ENCODE measurements around the gene PHF21B.

The PHF21B gene

GRCh38 chr22:45045208-45045607 lies 35.4 kb upstream of the PHF21B start:
- Histone ChIP-seq H3K27me3 (ENCODE audit: control insufficient read depth in 5 of 5, insufficient read depth in 4 of 5, low read length in 5 of 5) (peaks cover 15 to 39% (median 29%) of the 10 kb centered on the region in 5 donors), H3K9ac (ENCODE audit: low read length in 5 of 5) (no peak overlapping the region), H3K4me3 (ENCODE audit: low read depth in 1 of 5, low read length in 5 of 5) (no peak overlapping the region), H3K36me3 (ENCODE audit: control insufficient read depth in 5 of 5, insufficient read depth in 5 of 5, low read length in 5 of 5) (no peaks in the 10 kb centered on the region), H3K27ac (ENCODE audit: low read depth, low read length) (no peak overlapping the region), H3K9me3 (ENCODE audit: control insufficient read depth in 5 of 5, low read length in 5 of 5) (peaks cover 0 to 4% (median 0%) of the 10 kb centered on the region in 5 donors), H3K4me1 (ENCODE audit: control insufficient read depth in 5 of 5, insufficient read depth in 5 of 5, low read length in 5 of 5) (peaks cover 0 to 5% (median 0%) of the 10 kb centered on the region in 5 donors)

GRCh38 chr22:45042263-45042662 lies 32.5 kb upstream of the PHF21B start:
- Histone ChIP-seq H3K9ac (ENCODE audit: low read length in 5 of 5) (no peak overlapping the region), H3K27me3 (ENCODE audit: control insufficient read depth in 5 of 5, insufficient read depth in 4 of 5, low read length in 5 of 5) (peaks cover 3 to 29% (median 27%) of the 10 kb centered on the region in 5 donors), H3K27ac (ENCODE audit: low read depth, low read length) (no peak overlapping the region), H3K9me3 (ENCODE audit: control insufficient read depth in 5 of 5, low read length in 5 of 5) (peaks cover 0 to 6% (median 0%) of the 10 kb centered on the region in 5 donors), H3K36me3 (ENCODE audit: control insufficient read depth in 5 of 5, insufficient read depth in 5 of 5, low read length in 5 of 5) (no peaks in the 10 kb centered on the region), H3K4me3 (ENCODE audit: low read depth in 1 of 5, low read length in 5 of 5) (no peak overlapping the region), H3K4me1 (ENCODE audit: control insufficient read depth in 5 of 5, insufficient read depth in 5 of 5, low read length in 5 of 5) (peaks cover 0 to 5% (median 0%) of the 10 kb centered on the region in 5 donors)

GRCh38 chr22:45039133-45039532 lies 29.3 kb upstream of the PHF21B start:
- Histone ChIP-seq H3K4me1 (ENCODE audit: control insufficient read depth in 5 of 5, insufficient read depth in 5 of 5, low read length in 5 of 5) (no peaks in the 10 kb centered on the region), H3K9me3 (ENCODE audit: control insufficient read depth in 5 of 5, low read length in 5 of 5) (peaks cover 0 to 6% (median 0%) of the 10 kb centered on the region in 5 donors), H3K27me3 (ENCODE audit: control insufficient read depth in 5 of 5, insufficient read depth in 4 of 5, low read length in 5 of 5) (peaks cover 9 to 50% (median 40%) of the 10 kb centered on the region in 5 donors), H3K27ac (ENCODE audit: low read depth, low read length) (no peak overlapping the region), H3K36me3 (ENCODE audit: control insufficient read depth in 5 of 5, insufficient read depth in 5 of 5, low read length in 5 of 5) (no peaks in the 10 kb centered on the region), H3K9ac (ENCODE audit: low read length in 5 of 5) (no peak overlapping the region), H3K4me3 (ENCODE audit: low read depth in 1 of 5, low read length in 5 of 5) (no peak overlapping the region)

GRCh38 chr22:45036154-45036553 lies 26.3 kb upstream of the PHF21B start:
- H3K27ac ChIP-seq (ENCODE audit: low read depth, low read length) = no peak overlapping the region
- H3K4me1 ChIP-seq (ENCODE audit: control insufficient read depth in 5 of 5, insufficient read depth in 5 of 5, low read length in 5 of 5) = no peaks in the 10 kb centered on the region
- H3K4me3 ChIP-seq (ENCODE audit: low read depth in 1 of 5, low read length in 5 of 5) = no peak overlapping the region
- peaks cover 0 to 3% (median 0%) of the 10 kb centered on the region in 5 donors for H3K9me3 ChIP-seq (ENCODE audit: control insufficient read depth in 5 of 5, low read length in 5 of 5)
- H3K9ac ChIP-seq (ENCODE audit: low read length in 5 of 5) = no peak overlapping the region
- H3K27me3 ChIP-seq (ENCODE audit: control insufficient read depth in 5 of 5, insufficient read depth in 4 of 5, low read length in 5 of 5) = peaks cover 11 to 47% (median 35%) of the 10 kb centered on the region in 5 donors
- no peaks in the 10 kb centered on the region for H3K36me3 ChIP-seq (ENCODE audit: control insufficient read depth in 5 of 5, insufficient read depth in 5 of 5, low read length in 5 of 5)

- Histone ChIP-seq H3K9me3 (ENCODE audit: control insufficient read depth in 5 of 5, low read length in 5 of 5) (peaks cover 0 to 3% (median 0%) of the 10 kb centered on the region in 5 donors), H3K36me3 (ENCODE audit: control insufficient read depth in 5 of 5, insufficient read depth in 5 of 5, low read length in 5 of 5) (no peaks in the 10 kb centered on the region), H3K27me3 (ENCODE audit: control insufficient read depth in 5 of 5, insufficient read depth in 4 of 5, low read length in 5 of 5) (peaks cover 11 to 49% (median 29%) of the 10 kb centered on the region in 5 donors), H3K9ac (ENCODE audit: low read length in 5 of 5) (no peak overlapping the region), H3K4me3 (ENCODE audit: low read depth in 1 of 5, low read length in 5 of 5) (no peak overlapping the region), H3K4me1 (ENCODE audit: control insufficient read depth in 5 of 5, insufficient read depth in 5 of 5, low read length in 5 of 5) (no peaks in the 10 kb centered on the region), H3K27ac (ENCODE audit: low read depth, low read length) (no peak overlapping the region)
Measured at GRCh38 chr22:45034821-45035220, 25.0 kb upstream of the PHF21B start.

- Histone ChIP-seq H3K4me3 (ENCODE audit: low read depth in 1 of 5, low read length in 5 of 5) (no peak overlapping the region), H3K27ac (ENCODE audit: low read depth, low read length) (no peak overlapping the region), H3K9me3 (ENCODE audit: control insufficient read depth in 5 of 5, low read length in 5 of 5) (peaks cover 0 to 3% (median 0%) of the 10 kb centered on the region in 5 donors), H3K9ac (ENCODE audit: low read length in 5 of 5) (no peak overlapping the region), H3K4me1 (ENCODE audit: control insufficient read depth in 5 of 5, insufficient read depth in 5 of 5, low read length in 5 of 5) (no peaks in the 10 kb centered on the region), H3K27me3 (ENCODE audit: control insufficient read depth in 5 of 5, insufficient read depth in 4 of 5, low read length in 5 of 5) (peaks cover 11 to 53% (median 30%) of the 10 kb centered on the region in 5 donors), H3K36me3 (ENCODE audit: control insufficient read depth in 5 of 5, insufficient read depth in 5 of 5, low read length in 5 of 5) (no peaks in the 10 kb centered on the region)
Measured at GRCh38 chr22:45034156-45034555, 24.4 kb upstream of the PHF21B start.

GRCh38 chr22:45033136-45033535 lies 23.3 kb upstream of the PHF21B start:
- H3K27me3 ChIP-seq (ENCODE audit: control insufficient read depth in 5 of 5, insufficient read depth in 4 of 5, low read length in 5 of 5) = peaks cover 11 to 54% (median 31%) of the 10 kb centered on the region in 5 donors
- peaks cover 0 to 3% (median 0%) of the 10 kb centered on the region in 5 donors for H3K9me3 ChIP-seq (ENCODE audit: control insufficient read depth in 5 of 5, low read length in 5 of 5)
- no peak overlapping the region for H3K27ac ChIP-seq (ENCODE audit: low read depth, low read length)
- H3K36me3 ChIP-seq (ENCODE audit: control insufficient read depth in 5 of 5, insufficient read depth in 5 of 5, low read length in 5 of 5) = no peaks in the 10 kb centered on the region
- H3K4me3 ChIP-seq (ENCODE audit: low read depth in 1 of 5, low read length in 5 of 5) = no peak overlapping the region
- H3K9ac ChIP-seq (ENCODE audit: low read length in 5 of 5) = no peak overlapping the region
- H3K4me1 ChIP-seq (ENCODE audit: control insufficient read depth in 5 of 5, insufficient read depth in 5 of 5, low read length in 5 of 5) = no peaks in the 10 kb centered on the region

- peaks cover 11 to 47% (median 28%) of the 10 kb centered on the region in 5 donors for H3K27me3 ChIP-seq (ENCODE audit: control insufficient read depth in 5 of 5, insufficient read depth in 4 of 5, low read length in 5 of 5)
- H3K4me1 ChIP-seq (ENCODE audit: control insufficient read depth in 5 of 5, insufficient read depth in 5 of 5, low read length in 5 of 5) = no peaks in the 10 kb centered on the region
- H3K9ac ChIP-seq (ENCODE audit: low read length in 5 of 5) = no peak overlapping the region
- H3K4me3 ChIP-seq (ENCODE audit: low read depth in 1 of 5, low read length in 5 of 5) = no peak overlapping the region
- H3K36me3 ChIP-seq (ENCODE audit: control insufficient read depth in 5 of 5, insufficient read depth in 5 of 5, low read length in 5 of 5) = no peaks in the 10 kb centered on the region
- no peak overlapping the region for H3K27ac ChIP-seq (ENCODE audit: low read depth, low read length)
- H3K9me3 ChIP-seq (ENCODE audit: control insufficient read depth in 5 of 5, low read length in 5 of 5) = no peaks in the 10 kb centered on the region
Measured at GRCh38 chr22:45031629-45032403, 22.0 kb upstream of the PHF21B start.

- peaks cover 5 to 30% (median 13%) of the 10 kb centered on the region in 5 donors for H3K27me3 ChIP-seq (ENCODE audit: control insufficient read depth in 5 of 5, insufficient read depth in 4 of 5, low read length in 5 of 5)
- no peaks in the 10 kb centered on the region for H3K36me3 ChIP-seq (ENCODE audit: control insufficient read depth in 5 of 5, insufficient read depth in 5 of 5, low read length in 5 of 5)
Measured at GRCh38 chr22:45029501-45029900, 19.7 kb upstream of the PHF21B start.

GRCh38 chr22:45026511-45026910 lies 16.7 kb upstream of the PHF21B start:
- Histone ChIP-seq H3K9ac (ENCODE audit: low read length in 5 of 5) (no peak overlapping the region), H3K36me3 (ENCODE audit: control insufficient read depth in 5 of 5, insufficient read depth in 5 of 5, low read length in 5 of 5) (no peaks in the 10 kb centered on the region), H3K27ac (ENCODE audit: low read depth, low read length) (no peak overlapping the region), H3K27me3 (ENCODE audit: control insufficient read depth in 5 of 5, insufficient read depth in 4 of 5, low read length in 5 of 5) (peaks cover 0 to 27% (median 9%) of the 10 kb centered on the region in 5 donors), H3K9me3 (ENCODE audit: control insufficient read depth in 5 of 5, low read length in 5 of 5) (peaks cover 0 to 2% (median 0%) of the 10 kb centered on the region in 5 donors), H3K4me1 (ENCODE audit: control insufficient read depth in 5 of 5, insufficient read depth in 5 of 5, low read length in 5 of 5) (no peaks in the 10 kb centered on the region), H3K4me3 (ENCODE audit: low read depth in 1 of 5, low read length in 5 of 5) (no peak overlapping the region)

More at GRCh38 chr22:45029501-45029900, 19.7 kb upstream of the PHF21B start:
- no peak overlapping the region for H3K4me3 ChIP-seq (ENCODE audit: low read depth in 1 of 5, low read length in 5 of 5)
- no peaks in the 10 kb centered on the region for H3K9me3 ChIP-seq (ENCODE audit: control insufficient read depth in 5 of 5, low read length in 5 of 5)
- no peak overlapping the region for H3K9ac ChIP-seq (ENCODE audit: low read length in 5 of 5)
- no peaks in the 10 kb centered on the region for H3K4me1 ChIP-seq (ENCODE audit: control insufficient read depth in 5 of 5, insufficient read depth in 5 of 5, low read length in 5 of 5)
- no peak overlapping the region for H3K27ac ChIP-seq (ENCODE audit: low read depth, low read length)

Data from subcutaneous abdominal adipose tissue (tissue), 5 donors.